ENCODE results near the gene MFSD6L. TPM values are rescaled to one million over a fixed set of nuclear protein-coding genes. Genes with fewer than 3 reads are reported as not detected.

Gene MFSD6L
- polyA plus RNA-seq, 1 experiment = not detected

GRCh38 chr17:8826808-8827435 lies 27.8 kb upstream of the MFSD6L start:
- H3K27me3 ChIP-seq (ENCODE audit: control insufficient read depth, insufficient read depth, low read length) = no peaks in the 10 kb centered on the region
- H3K27ac ChIP-seq (ENCODE audit: low read depth, low read length) = no peak overlapping the region
- ChIA-PET POLR2A (no interaction called here), CTCF (interaction anchor here (0.5 kb wide), 1 partner anchor 1078 kb away, joined by 4 read pairs; the partner anchor contains the start of gene RCVRN)
- peaks cover 10% of the 10 kb centered on the region; the same call in 1 of the 2 replicates for H3K9me3 ChIP-seq (ENCODE audit: control insufficient read depth, insufficient read depth, low read length)
- no peak overlapping the region for H3K4me3 ChIP-seq (ENCODE audit: low read depth, low read length)
- no peak for TF ChIP-seq CTCF (IDR thresholded peaks at IDR 0.05; ENCODE audit: low read depth, low read length)
- DNase-seq (ENCODE audit: low read depth, low spot score) = no peak

- ChIA-PET CTCF (no interaction called here), POLR2A (no interaction called here)
Measured at GRCh38 chr17:8825802-8826201, 26.6 kb upstream of the MFSD6L start.

GRCh38 chr17:8823279-8823678 lies 24.1 kb upstream of the MFSD6L start:
- no peak overlapping the region for H3K4me3 ChIP-seq (ENCODE audit: low read depth, low read length)
- no peak overlapping the region for H3K27ac ChIP-seq (ENCODE audit: low read depth, low read length)
- H3K9me3 ChIP-seq (ENCODE audit: control insufficient read depth, insufficient read depth, low read length) = peaks cover 4% of the 10 kb centered on the region; the same call in 1 of the 2 replicates
- ChIA-PET CTCF (no interaction called here), POLR2A (no interaction called here)
- DNase-seq (ENCODE audit: low read depth, low spot score) = no peak
- H3K27me3 ChIP-seq (ENCODE audit: control insufficient read depth, insufficient read depth, low read length) = no peaks in the 10 kb centered on the region
- no peak for TF ChIP-seq CTCF (IDR thresholded peaks at IDR 0.05; ENCODE audit: low read depth, low read length)

More at GRCh38 chr17:8825802-8826201, 26.6 kb upstream of the MFSD6L start:
- no peak overlapping the region for H3K4me3 ChIP-seq (ENCODE audit: low read depth, low read length)
- no peak overlapping the region for H3K27ac ChIP-seq (ENCODE audit: low read depth, low read length)
- no peaks in the 10 kb centered on the region for H3K27me3 ChIP-seq (ENCODE audit: control insufficient read depth, insufficient read depth, low read length)
- H3K9me3 ChIP-seq (ENCODE audit: control insufficient read depth, insufficient read depth, low read length) = peaks cover 10% of the 10 kb centered on the region; the same call in 1 of the 2 replicates
- TF ChIP-seq CTCF (IDR thresholded peaks at IDR 0.05; ENCODE audit: low read depth, low read length) = no peak
- DNase-seq (ENCODE audit: low read depth, low spot score) = no peak

- H3K4me3 ChIP-seq (ENCODE audit: low read depth, low read length) = no peak overlapping the region
- POLR2A ChIA-PET = no interaction called here
- 0 out of 2 replicates have a peak, but pooled peaks cover 3% of the 10 kb centered on the region for H3K9me3 ChIP-seq (ENCODE audit: control insufficient read depth, insufficient read depth, low read length)
- TF ChIP-seq CTCF (IDR thresholded peaks at IDR 0.05; ENCODE audit: low read depth, low read length) = no peak
- no peak for DNase-seq (ENCODE audit: low read depth, low spot score)
- H3K27ac ChIP-seq (ENCODE audit: low read depth, low read length) = no peak overlapping the region
- H3K27me3 ChIP-seq (ENCODE audit: control insufficient read depth, insufficient read depth, low read length) = no peaks in the 10 kb centered on the region
- CTCF ChIA-PET = no interaction called here
Measured at GRCh38 chr17:8822401-8823035, 23.4 kb upstream of the MFSD6L start.

- Histone ChIP-seq H3K9me3 (ENCODE audit: control insufficient read depth, insufficient read depth, low read length) (no peaks in the 10 kb centered on the region), H3K27me3 (ENCODE audit: control insufficient read depth, insufficient read depth, low read length) (no peaks in the 10 kb centered on the region), H3K4me3 (ENCODE audit: low read depth, low read length) (no peak overlapping the region), H3K27ac (ENCODE audit: low read depth, low read length) (no peak overlapping the region)
- POLR2A ChIA-PET = no interaction called here
- TF ChIP-seq CTCF (IDR thresholded peaks at IDR 0.05; ENCODE audit: low read depth, low read length) = no peak
- DNase-seq (ENCODE audit: low read depth, low spot score) = no peak
- CTCF ChIA-PET = interaction anchor here (1.0 kb wide), 1 partner anchor 11 kb away, joined by 3 read pairs; no protein-coding TSS in a partner anchor
Measured at GRCh38 chr17:8821446-8822105, 22.4 kb upstream of the MFSD6L start.

Measured in AG04450 (cell line).